ENCODE results near the gene COQ2.
"Not testable (repeated sequence)": the region's sequence is repeated elsewhere in the genome, so short reads cannot be mapped to it uniquely, and the experiment has no call there.

Gene COQ2

GRCh38 chr4:83283181-83283580 is 1.4 kb downstream of the COQ2 start:
- TF ChIP-seq CTCF (conservative IDR thresholded peaks at IDR 0.05; ENCODE audit: low read depth, low read length) = no peak
- H3K4me3 ChIP-seq (ENCODE audit: low read depth, low read length) = no peak overlapping the region
- no peak for DNase-seq (ENCODE audit: low read depth)

- peak; percentile 80 for DNase-seq (ENCODE audit: low read depth)
- H3K4me3 ChIP-seq (ENCODE audit: low read depth, low read length) = no peak overlapping the region
- peak; percentile 69 for TF ChIP-seq CTCF (conservative IDR thresholded peaks at IDR 0.05; ENCODE audit: low read depth, low read length)
Measured at GRCh38 chr4:83282049-83282535, 2.5 kb downstream of the COQ2 start.

- DNase-seq (ENCODE audit: low read depth) = peak; percentile 28
- H3K4me3 ChIP-seq (ENCODE audit: low read depth, low read length) = no peak overlapping the region
- TF ChIP-seq CTCF (conservative IDR thresholded peaks at IDR 0.05; ENCODE audit: low read depth, low read length) = no peak
Measured at GRCh38 chr4:83281307-83281706, 3.3 kb downstream of the COQ2 start.

- DNase-seq (ENCODE audit: low read depth) = no peak
- TF ChIP-seq CTCF (conservative IDR thresholded peaks at IDR 0.05; ENCODE audit: low read depth, low read length) = no peak
- no peak overlapping the region for H3K4me3 ChIP-seq (ENCODE audit: low read depth, low read length)
Measured at GRCh38 chr4:83276299-83277040, 8.1 kb downstream of the COQ2 start.

- DNase-seq (ENCODE audit: low read depth) = not testable (repeated sequence)
Measured at GRCh38 chr4:83273926-83274325, 10.7 kb downstream of the COQ2 start.

GRCh38 chr4:83272900-83273299 is 11.7 kb downstream of the COQ2 start:
- DNase-seq (ENCODE audit: low read depth) = no peak
- no peak for TF ChIP-seq CTCF (conservative IDR thresholded peaks at IDR 0.05; ENCODE audit: low read depth, low read length)
- no peak overlapping the region for H3K4me3 ChIP-seq (ENCODE audit: low read depth, low read length)

More at GRCh38 chr4:83273926-83274325, 10.7 kb downstream of the COQ2 start:
- not testable (repeated sequence) for H3K4me3 ChIP-seq (ENCODE audit: low read depth, low read length)

- TF ChIP-seq CTCF (conservative IDR thresholded peaks at IDR 0.05; ENCODE audit: low read depth, low read length) = no peak
- peak; percentile 36 for DNase-seq (ENCODE audit: low read depth)
Measured at GRCh38 chr4:83269256-83269655, 15.3 kb downstream of the COQ2 start.

More at GRCh38 chr4:83269256-83269655, 15.3 kb downstream of the COQ2 start:
- no peak overlapping the region for H3K4me3 ChIP-seq (ENCODE audit: low read depth, low read length)
